Glutamatergic neuron (in vitro differentiated cells): Measurements from ENCODE around the gene BTN3A1. TPM values are rescaled to one million over a fixed set of nuclear protein-coding genes. Genes with fewer than 3 reads are reported as not detected.

Source experiments
- DNase-seq: peaks from one replicate; pipeline ENCODE4 v3.0.0; 2022
- H3K27ac Mint-ChIP-seq: one replicate; pipeline ENCODE4 v1.8.0; 2020; ENCODE audit warnings: mild to moderate bottlenecking, mixed read lengths, inconsistent platforms; ENCODE audit not compliant: unreplicated experiment
- H3K27me3 Mint-ChIP-seq: one replicate; pipeline ENCODE4 v1.8.0; 2020; ENCODE audit warnings: mild to moderate bottlenecking, moderate library complexity, mixed read lengths, inconsistent platforms; ENCODE audit not compliant: unreplicated experiment
- H3K36me3 Mint-ChIP-seq: one replicate; pipeline ENCODE4 v1.8.0; 2020; ENCODE audit warnings: mild to moderate bottlenecking, mixed read lengths, inconsistent platforms; ENCODE audit not compliant: unreplicated experiment
- H3K4me1 Mint-ChIP-seq: one replicate; pipeline ENCODE4 v1.8.0; 2020; ENCODE audit warnings: mild to moderate bottlenecking, low read depth, mixed read lengths, inconsistent platforms; ENCODE audit not compliant: unreplicated experiment
- H3K4me3 Mint-ChIP-seq: one replicate; pipeline ENCODE4 v1.8.0; 2020; ENCODE audit warnings: mild to moderate bottlenecking, mixed read lengths, inconsistent platforms; ENCODE audit not compliant: unreplicated experiment
- H3K9me3 Mint-ChIP-seq: one replicate; pipeline ENCODE4 v1.8.0; 2020; ENCODE audit warnings: mild to moderate bottlenecking, moderate library complexity, mixed read lengths, inconsistent platforms; ENCODE audit not compliant: unreplicated experiment
- CTCF ChIP-seq: fragments of 200-600 bp; sonication (generic); IDR thresholded peaks from one replicate; pipeline ENCODE4 v1.5.0; 2021; ENCODE audit not compliant: partially characterized antibody, unreplicated experiment
- total RNA-seq: library from RNA; stranded (reverse); fragmentation: NEBNext Ultra II Directional; extraction: Animal tissue kit (Norgen Biotek cat#: 25700); gene quantifications from one replicate; pipeline ENCODE4 v1.2.1, GENCODE V29; 2021; ENCODE audit not compliant: unreplicated experiment

Gene BTN3A1
- total RNA-seq, 1 donor from 2014 or later: 2.2 TPM

GRCh38 chr6:26358511-26358981, 43.5 kb upstream of the BTN3A1 start:
- Mint-ChIP-seq H3K4me1 (no peaks in the 10 kb centered on the region), H3K9me3 (no peaks in the 10 kb centered on the region), H3K27ac (no peak overlapping the region), H3K36me3 (no peaks in the 10 kb centered on the region), H3K4me3 (no peak overlapping the region), H3K27me3 (no peaks in the 10 kb centered on the region)
- no peak for TF ChIP-seq CTCF
- no peak for DNase-seq

- Mint-ChIP-seq H3K36me3 (no peaks in the 10 kb centered on the region), H3K4me3 (no peak overlapping the region), H3K9me3 (no peaks in the 10 kb centered on the region), H3K27ac (no peak overlapping the region), H3K4me1 (no peaks in the 10 kb centered on the region), H3K27me3 (no peaks in the 10 kb centered on the region)
- no peak for DNase-seq
- TF ChIP-seq CTCF: no peak
Measured at GRCh38 chr6:26359765-26360164, 42.3 kb upstream of the BTN3A1 start.

- Mint-ChIP-seq H3K4me3 (no peak overlapping the region), H3K4me1 (no peaks in the 10 kb centered on the region), H3K9me3 (no peaks in the 10 kb centered on the region), H3K27ac (no peak overlapping the region), H3K27me3 (no peaks in the 10 kb centered on the region), H3K36me3 (no peaks in the 10 kb centered on the region)
- DNase-seq: no peak
- TF ChIP-seq CTCF: no peak
Measured at GRCh38 chr6:26360451-26361416, 41.3 kb upstream of the BTN3A1 start.

- DNase-seq: no peak
- no peaks in the 10 kb centered on the region for H3K36me3 Mint-ChIP-seq
- no peaks in the 10 kb centered on the region for H3K9me3 Mint-ChIP-seq
- H3K27ac Mint-ChIP-seq: no peak overlapping the region
- no peaks in the 10 kb centered on the region for H3K4me1 Mint-ChIP-seq
- no peaks in the 10 kb centered on the region for H3K27me3 Mint-ChIP-seq
- no peak for TF ChIP-seq CTCF
- no peak overlapping the region for H3K4me3 Mint-ChIP-seq
Measured at GRCh38 chr6:26361544-26361943, 40.5 kb upstream of the BTN3A1 start.
